ENCODE results near the gene SRF.

The SRF gene

GRCh38 chr6:43181621-43181941 lies 10.5 kb downstream of the SRF start:
- H3K9me3 ChIP-seq (ENCODE audit: control insufficient read depth, low read length) = no peaks in the 10 kb centered on the region
- H2AFZ ChIP-seq = peak overlapping the region; percentile 78
- TF ChIP-seq CTCF (IDR thresholded peaks at IDR 0.05) = no peak
- H3K27ac ChIP-seq = peak overlapping the region; percentile 51
- no peaks in the 10 kb centered on the region for H3K27me3 ChIP-seq (ENCODE audit: control insufficient read depth, insufficient read depth, low read length)
- H3K36me3 ChIP-seq (ENCODE audit: control insufficient read depth, insufficient read depth, low read length) = no peaks in the 10 kb centered on the region
- H3K4me3 ChIP-seq (ENCODE audit: low read depth, low read length) = peak overlapping the region; percentile 90
- peaks cover 4% of the 10 kb centered on the region for H3K79me2 ChIP-seq
- peak overlapping the region; percentile 96 for H3K4me2 ChIP-seq (ENCODE audit: low read length)
- H3K4me1 ChIP-seq = peaks cover 6% of the 10 kb centered on the region
- H3K9ac ChIP-seq = peak overlapping the region; percentile 16

GRCh38 chr6:43181942-43182860 lies 11.1 kb downstream of the SRF start, which contains the start of gene CUL9:
TSS of gene CUL9 (plus strand) at chr6:43182196. CDS start at chr6:43184311, 2,115 bp downstream.
- Histone ChIP-seq H3K4me3 (ENCODE audit: low read depth, low read length) (peak within 1 kb of the TSS; percentile 90), H3K4me1 (peaks cover 6% of the 10 kb centered on the region), H3K27ac (peak within 1 kb of the TSS; percentile 51), H3K4me2 (ENCODE audit: low read length) (peak within 1 kb of the TSS; percentile 96), H3K9ac (peak within 1 kb of the TSS; percentile 16), H2AFZ (peak within 1 kb of the TSS; percentile 78), H3K27me3 (ENCODE audit: control insufficient read depth, insufficient read depth, low read length) (no peaks in the 10 kb centered on the region), H3K79me2 (peaks cover 2% of the 10 kb centered on the region), H3K36me3 (ENCODE audit: control insufficient read depth, insufficient read depth, low read length) (no peaks in the 10 kb centered on the region), H3K9me3 (ENCODE audit: control insufficient read depth, low read length) (no peaks in the 10 kb centered on the region)
- TF ChIP-seq CTCF (IDR thresholded peaks at IDR 0.05) = no peak

GRCh38 chr6:43183441-43183840 lies 12.4 kb downstream of the SRF start:
- Histone ChIP-seq H3K4me2 (ENCODE audit: low read length) (no peak overlapping the region), H3K36me3 (ENCODE audit: control insufficient read depth, insufficient read depth, low read length) (no peaks in the 10 kb centered on the region), H3K9me3 (ENCODE audit: control insufficient read depth, low read length) (no peaks in the 10 kb centered on the region), H3K79me2 (peaks cover 2% of the 10 kb centered on the region), H3K27ac (no peak overlapping the region), H2AFZ (no peak overlapping the region), H3K4me1 (peaks cover 6% of the 10 kb centered on the region), H3K4me3 (ENCODE audit: low read depth, low read length) (no peak overlapping the region), H3K27me3 (ENCODE audit: control insufficient read depth, insufficient read depth, low read length) (no peaks in the 10 kb centered on the region), H3K9ac (no peak overlapping the region)
- no peak for TF ChIP-seq CTCF (IDR thresholded peaks at IDR 0.05)

GRCh38 chr6:43184268-43184985 lies 13.4 kb downstream of the SRF start:
- H3K9me3 ChIP-seq (ENCODE audit: control insufficient read depth, low read length) = no peaks in the 10 kb centered on the region
- H3K36me3 ChIP-seq (ENCODE audit: control insufficient read depth, insufficient read depth, low read length) = no peaks in the 10 kb centered on the region
- H3K4me2 ChIP-seq (ENCODE audit: low read length) = no peak overlapping the region
- H3K4me1 ChIP-seq = peaks cover 6% of the 10 kb centered on the region
- no peak overlapping the region for H3K9ac ChIP-seq
- no peak overlapping the region for H2AFZ ChIP-seq
- H3K4me3 ChIP-seq (ENCODE audit: low read depth, low read length) = no peak overlapping the region
- H3K27me3 ChIP-seq (ENCODE audit: control insufficient read depth, insufficient read depth, low read length) = no peaks in the 10 kb centered on the region
- no peak for TF ChIP-seq CTCF (IDR thresholded peaks at IDR 0.05)
- no peaks in the 10 kb centered on the region for H3K79me2 ChIP-seq
- H3K27ac ChIP-seq = no peak overlapping the region
